LHCN-M2 (cell line): ENCODE data around the gene CLMP. TPM values are rescaled to one million over a fixed set of nuclear protein-coding genes. Genes with fewer than 3 reads are reported as not detected.

Experiments
- total RNA-seq: library from RNA; depleted of rRNA; stranded (reverse); fragments of >200 nt; gene quantifications from 2 replicates; pipeline ENCODE4 v1.2.3, GENCODE V29; 2014; rRNA removed

CLMP gene
- total RNA-seq, 1 experiment from 2014 or later: 65.3 TPM

Other genes starting within 250 kb of the CLMP start
- gene BSX, start 213.4 kb downstream of the CLMP start, total RNA-seq: not detected in 2 replicates
- 2,360 and 2,955 TPM in 2 replicates for gene HSPA8, start 133.1 kb downstream of the CLMP start, total RNA-seq
- gene GRAMD1B, start 235.0 kb upstream of the CLMP start, total RNA-seq: 4.2 and 4.8 TPM in 2 replicates